Testis (tissue), 3 donors: ENCODE measurements around the gene CA10. TPM values are rescaled to one million over a fixed set of nuclear protein-coding genes. Genes with fewer than 3 reads are reported as not detected.

Experiments used
- DNase-seq: peaks from one replicate; pipeline ENCODE4 v3.0.0-alpha.2; 2019
- H3K27ac ChIP-seq, 2 donors: fragments of 200-600 bp; sonication (generic); one replicate each; pipeline ENCODE4 v1.5.1; 2019
- H3K27me3 ChIP-seq: fragments of 200-600 bp; sonication (generic); one replicate; pipeline ENCODE4 v1.5.1; 2019
- H3K36me3 ChIP-seq: fragments of 200-600 bp; sonication (generic); one replicate; pipeline ENCODE4 v1.5.1; 2017; ENCODE audit warnings: low read depth; ENCODE audit errors: missing control alignments
- H3K4me1 ChIP-seq: fragments of 200-600 bp; sonication (generic); one replicate; pipeline ENCODE4 v1.5.1; 2019
- H3K4me3 ChIP-seq, 2 donors: fragments of 200-600 bp; sonication (generic); one replicate each; pipeline ENCODE4 v1.5.1; 2017 to 2019
- H3K9me3 ChIP-seq: fragments of 200-600 bp; sonication (generic); one replicate; pipeline ENCODE4 v1.5.1; 2017
- POLR2A ChIP-seq: fragments of 450-650 bp; IDR thresholded peaks from one replicate; pipeline ENCODE4 v1.6.1; 2017; ENCODE audit warnings: antibody characterized with exemption, mild to moderate bottlenecking, moderate library complexity
- WGBS, 2 donors: methylation state at CpG; one replicate each; pipeline ENCODE4 v1.1.5; 2018; 5-methylcytosine and 5-hydroxymethylcytosine counted together
- intact Hi-C: fragments of 100-400 bp; cut with DNase I; formaldehyde crosslinking; loops from one replicate; pipeline ENCODE4 v1.15.1; 2023; ENCODE audit warnings: low total_unique reads
- polyA plus RNA-seq: library from polyadenylated mRNA; stranded (reverse); fragments of 350-450 nt; fragmentation: Illumina TruSeq; extraction: RNeasy Lipid Tissue Mini Kit (QIAGEN cat#74804); gene quantifications from one replicate; pipeline ENCODE4 v1.2.3, GENCODE V29; 2014; ENCODE audit warnings: low read depth, low replicate concordance; ENCODE audit not compliant: insufficient read depth
- total RNA-seq, 2 donors: library from RNA; depleted of rRNA; stranded (reverse); fragments of >200 nt; gene quantifications; one replicate each; pipeline ENCODE4 v1.2.3, GENCODE V29; 2016
- TF ChIP-seq, protein P1 (sequence below), 3 experiments: fragments of 450-650 bp in 2 of 3; fragments of 200-600 bp in 1 of 3; sonication (generic) in 1 of 3; IDR thresholded peaks; one replicate each; pipeline ENCODE4 v1.5.1; 2016 to 2019; ENCODE audit warnings: antibody characterized with exemption in 3 of 3, mild to moderate bottlenecking in 2 of 3, moderate library complexity in 1 of 3

CA10 gene
- total and polyA plus RNA-seq, 3 donors from 2014 or later = 5.0 to 30.7 (median 5.3) TPM

DNA sequence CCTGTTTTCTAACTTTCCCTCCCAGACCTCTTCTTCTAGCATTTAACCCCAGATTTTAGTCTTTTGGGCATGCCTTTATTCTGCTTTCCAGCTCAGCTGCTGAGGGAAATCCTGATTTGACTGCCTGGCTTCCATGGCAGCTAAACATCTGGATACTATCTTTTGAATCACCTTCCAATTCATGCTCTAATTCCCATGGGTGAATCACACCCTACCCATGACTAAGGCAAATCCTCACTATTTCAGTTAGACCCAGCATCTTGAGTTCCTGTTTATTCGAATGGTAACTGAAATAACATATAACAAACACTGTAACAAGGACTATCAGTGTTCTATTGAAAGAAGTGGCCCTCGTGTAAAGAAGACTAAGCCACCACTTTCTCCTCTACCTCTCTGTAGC lies 29.8 kb downstream of the CA10 start:
- TF ChIP-seq, protein P1, sequence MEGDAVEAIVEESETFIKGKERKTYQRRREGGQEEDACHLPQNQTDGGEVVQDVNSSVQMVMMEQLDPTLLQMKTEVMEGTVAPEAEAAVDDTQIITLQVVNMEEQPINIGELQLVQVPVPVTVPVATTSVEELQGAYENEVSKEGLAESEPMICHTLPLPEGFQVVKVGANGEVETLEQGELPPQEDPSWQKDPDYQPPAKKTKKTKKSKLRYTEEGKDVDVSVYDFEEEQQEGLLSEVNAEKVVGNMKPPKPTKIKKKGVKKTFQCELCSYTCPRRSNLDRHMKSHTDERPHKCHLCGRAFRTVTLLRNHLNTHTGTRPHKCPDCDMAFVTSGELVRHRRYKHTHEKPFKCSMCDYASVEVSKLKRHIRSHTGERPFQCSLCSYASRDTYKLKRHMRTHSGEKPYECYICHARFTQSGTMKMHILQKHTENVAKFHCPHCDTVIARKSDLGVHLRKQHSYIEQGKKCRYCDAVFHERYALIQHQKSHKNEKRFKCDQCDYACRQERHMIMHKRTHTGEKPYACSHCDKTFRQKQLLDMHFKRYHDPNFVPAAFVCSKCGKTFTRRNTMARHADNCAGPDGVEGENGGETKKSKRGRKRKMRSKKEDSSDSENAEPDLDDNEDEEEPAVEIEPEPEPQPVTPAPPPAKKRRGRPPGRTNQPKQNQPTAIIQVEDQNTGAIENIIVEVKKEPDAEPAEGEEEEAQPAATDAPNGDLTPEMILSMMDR (IDR thresholded peaks at IDR 0.05) = no peak
- TF ChIP-seq POLR2A = no peak
- H3K4me1 ChIP-seq = no peaks in the 10 kb centered on the region
- intact Hi-C loops = no loop called here
- no peak overlapping the region for H3K27ac ChIP-seq
- DNase-seq = no peak
- no peaks in the 10 kb centered on the region for H3K9me3 ChIP-seq
- H3K27me3 ChIP-seq = no peaks in the 10 kb centered on the region
- no peaks in the 10 kb centered on the region for H3K36me3 ChIP-seq
- 80 to 89% methylated on average over 2 of the region's 2 CpGs for WGBS, 2 donors
- H3K4me3 ChIP-seq = no peak overlapping the region

DNA sequence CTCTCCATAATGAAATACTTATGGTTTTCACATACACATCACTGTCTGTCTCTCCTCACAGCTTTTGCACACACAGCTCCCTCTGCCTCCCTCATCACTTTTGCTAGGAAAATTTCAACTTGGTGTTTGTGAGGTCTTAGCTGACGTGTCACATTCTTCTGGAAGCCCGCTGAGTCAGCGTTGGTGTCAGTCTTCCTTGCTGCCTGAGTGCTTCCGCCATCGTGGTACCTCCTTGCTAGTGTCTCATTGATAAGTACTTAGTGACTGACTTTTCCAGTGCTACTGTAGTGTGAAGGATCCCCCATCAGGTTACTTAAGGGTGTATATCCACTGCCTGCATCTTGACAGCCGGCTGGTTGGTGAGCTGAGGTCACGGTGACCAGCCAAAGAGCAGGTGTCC lies 33.5 kb downstream of the CA10 start:
- intact Hi-C loops = no loop called here
- H3K36me3 ChIP-seq = no peaks in the 10 kb centered on the region

DNA sequence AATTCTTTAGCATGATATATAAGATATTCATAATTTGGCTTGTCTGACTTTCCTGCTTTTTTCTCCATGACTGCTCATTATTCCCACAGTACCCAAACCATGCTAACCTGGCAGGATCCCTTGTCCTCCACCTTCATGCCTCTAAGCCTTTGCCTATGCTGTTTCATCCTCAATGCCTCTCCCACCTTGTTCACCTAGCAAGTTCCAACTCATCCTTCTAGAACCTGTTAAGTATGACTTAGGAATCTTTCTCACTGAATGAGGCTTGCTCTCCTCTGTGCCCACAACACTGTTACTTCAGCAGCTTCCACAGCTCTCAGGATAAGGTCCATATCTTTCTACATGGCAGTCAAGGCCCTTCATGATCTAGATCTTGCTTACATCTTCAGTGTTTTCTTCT lies 34.0 kb downstream of the CA10 start:
- intact Hi-C loops = no loop called here
- Histone ChIP-seq H3K27ac (no peak overlapping the region), H3K36me3 (no peaks in the 10 kb centered on the region), H3K4me1 (no peaks in the 10 kb centered on the region), H3K4me3 (no peak overlapping the region), H3K27me3 (no peaks in the 10 kb centered on the region), H3K9me3 (no peaks in the 10 kb centered on the region)
- TF ChIP-seq, protein P1 (IDR thresholded peaks at IDR 0.05) = no peak
- no peak for TF ChIP-seq POLR2A
- no peak for DNase-seq

More for the DNA sequence above, 33.5 kb downstream of the CA10 start:
- Histone ChIP-seq H3K27ac (no peak overlapping the region), H3K27me3 (no peaks in the 10 kb centered on the region), H3K4me3 (no peak overlapping the region), H3K4me1 (no peaks in the 10 kb centered on the region), H3K9me3 (no peaks in the 10 kb centered on the region)
- no peak for DNase-seq
- no peak for TF ChIP-seq POLR2A
- TF ChIP-seq, protein P1 (IDR thresholded peaks at IDR 0.05) = no peak
- 80 to 87% methylated on average over 7 of the region's 7 CpGs for WGBS, 2 donors

DNA sequence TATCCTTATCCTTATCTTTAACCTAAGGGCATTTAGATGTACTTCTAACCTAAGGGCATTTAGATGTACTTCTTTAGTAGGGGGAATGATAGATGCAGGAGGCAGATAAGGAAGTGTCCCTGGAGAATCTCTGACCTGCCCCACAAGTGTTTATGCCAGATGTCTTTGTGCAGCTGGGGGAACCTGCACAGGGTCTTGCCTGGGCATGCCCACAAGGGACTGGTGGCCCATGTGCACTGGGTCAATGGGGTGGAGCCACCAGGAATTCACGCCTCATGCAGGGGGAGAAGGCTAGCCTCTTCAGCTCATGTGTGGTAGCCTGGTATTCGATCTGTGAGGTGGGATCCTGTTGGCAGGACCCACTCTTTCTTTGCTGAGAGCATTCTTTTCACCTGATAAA lies 38.0 kb downstream of the CA10 start:
- 94 to 100% methylated on average over 2 of the region's 2 CpGs for WGBS, 2 donors
- no peak for DNase-seq
- Histone ChIP-seq H3K4me1 (no peaks in the 10 kb centered on the region), H3K36me3 (no peaks in the 10 kb centered on the region), H3K27ac (no peak overlapping the region), H3K27me3 (no peaks in the 10 kb centered on the region), H3K9me3 (no peaks in the 10 kb centered on the region), H3K4me3 (no peak overlapping the region)
- intact Hi-C loops = no loop called here
- TF ChIP-seq, protein P1 (IDR thresholded peaks at IDR 0.05) = no peak
- no peak for TF ChIP-seq POLR2A

DNA sequence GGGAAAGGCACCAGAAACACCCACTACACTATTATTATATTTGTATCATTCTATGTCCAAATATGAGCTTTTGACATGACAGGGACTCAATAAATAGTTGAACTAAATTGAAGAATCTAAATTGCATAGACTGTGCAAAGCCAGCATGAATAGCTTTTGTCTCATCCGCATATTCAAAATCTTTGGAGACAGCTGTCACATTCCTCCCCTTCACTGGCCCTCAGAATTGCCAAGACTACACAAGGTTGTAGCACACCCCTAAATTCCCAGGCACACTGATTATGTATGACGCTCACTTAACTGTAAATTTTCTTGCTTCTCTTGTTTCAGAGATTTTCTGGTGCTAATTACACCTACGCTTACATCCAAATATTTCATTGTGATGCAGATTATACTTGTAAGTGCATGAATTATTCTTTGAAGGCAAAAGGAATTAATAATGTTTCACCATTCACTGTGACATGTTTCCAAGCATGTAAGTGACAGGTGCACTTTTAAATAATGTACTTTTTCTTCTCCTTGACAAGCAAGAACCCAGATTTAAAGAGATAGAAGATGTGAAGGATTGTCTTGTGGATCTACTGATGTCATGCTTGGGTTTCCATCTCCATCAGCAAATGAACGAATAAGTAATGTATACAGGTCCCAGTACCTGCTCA lies 47.5 kb downstream of the CA10 start:
- no peaks in the 10 kb centered on the region for H3K27me3 ChIP-seq
- H3K4me1 ChIP-seq = no peaks in the 10 kb centered on the region
- H3K4me3 ChIP-seq = no peak overlapping the region
- H3K27ac ChIP-seq = no peak overlapping the region
- intact Hi-C loops = no loop called here
- no peak for DNase-seq
- H3K9me3 ChIP-seq = no peaks in the 10 kb centered on the region
- no peaks in the 10 kb centered on the region for H3K36me3 ChIP-seq
- WGBS, 2 donors = 68 to 85% methylated on average over 4 of the region's 4 CpGs
- TF ChIP-seq, protein P1 (IDR thresholded peaks at IDR 0.05) = no peak
- no peak for TF ChIP-seq POLR2A
